H1 (cell line): ENCODE results near the gene ZNF277. TPM values are rescaled to one million over a fixed set of nuclear protein-coding genes. Genes with fewer than 3 reads are reported as not detected.

ENCODE experiments used
- CTCF ChIA-PET: fragments of 300-600 bp; sonication (Branson Sonifier 250); formaldehyde crosslinking; loops from one replicate; lab custom pipeline; 2021; ENCODE audit not compliant: partially characterized antibody; lab: Charles Lee
- POLR2A ChIA-PET: fragments of 300-600 bp; sonication (Branson Sonifier 250); formaldehyde crosslinking; loops from one replicate; lab custom pipeline; 2021; ENCODE audit warnings: inconsistent platforms; ENCODE audit not compliant: partially characterized antibody; lab: Charles Lee
- DNase-seq, 2 experiments: peaks; one replicate each; pipeline versions ENCODE4 v3.0.0 to v3.0.0-alpha.2; 2010 to 2022; ENCODE audit warnings: low spot score in 2 of 2, low read depth in 1 of 2, mixed read lengths in 1 of 2
- FAIRE-seq: peaks from 2 replicates; lab custom pipeline; 2011; peaks lifted over from hg19 to GRCh38; lab: Jason Lieb, UNC
- H2AFZ ChIP-seq: 2 replicates; pipeline ENCODE4 v1.8.1; 2012; ENCODE audit warnings: low read length, inconsistent platforms
- H2AK5ac ChIP-seq: 2 replicates; pipeline ENCODE4 v1.6.1; 2013; ENCODE audit warnings: low read depth, low read length
- H2BK120ac ChIP-seq: replicated peaks from 2 replicates; pipeline ENCODE3; 2013; ENCODE audit warnings: low read depth, low read length, inconsistent platforms
- H2BK12ac ChIP-seq: 2 replicates; pipeline ENCODE4 v1.6.1; 2013; ENCODE audit warnings: low read depth, low read length
- H2BK15ac ChIP-seq: 2 replicates; pipeline ENCODE4 v1.6.1; 2013; ENCODE audit warnings: low read length
- H2BK20ac ChIP-seq: 2 replicates; pipeline ENCODE4 v1.6.1; 2013; ENCODE audit warnings: low read length
- H2BK5ac ChIP-seq: 2 replicates; pipeline ENCODE4 v1.6.1; 2013; ENCODE audit warnings: low read depth, low read length
- H3K14ac ChIP-seq: 2 replicates; pipeline ENCODE4 v1.6.1; 2013; ENCODE audit warnings: inconsistent platforms; ENCODE audit not compliant: insufficient read length
- H3K18ac ChIP-seq: 2 replicates; pipeline ENCODE4 v1.6.1; 2013; ENCODE audit warnings: low read length; ENCODE audit errors: extremely low read depth
- H3K23ac ChIP-seq: 2 replicates; pipeline ENCODE4 v1.6.1; 2013; ENCODE audit warnings: inconsistent platforms; ENCODE audit not compliant: insufficient read length
- H3K23me2 ChIP-seq: 2 replicates; pipeline ENCODE4 v1.6.1; 2013; ENCODE audit warnings: low read depth, low read length
- H3K27ac ChIP-seq: 2 replicates; pipeline ENCODE4 v1.6.1; 2011; ENCODE audit warnings: low read depth, low read length, inconsistent platforms
- H3K27me3 ChIP-seq, 4 experiments: replicated peaks in 1 of 4; 1 replicate in 1 of 4; 2 replicates in 3 of 4; pipeline versions ENCODE4 v1.6.1 to v1.8.1; 2011 to 2013; ENCODE audit warnings: low read length in 3 of 4, mild to moderate bottlenecking in 3 of 4, inconsistent platforms in 2 of 4, mixed read lengths in 2 of 4, moderate library complexity in 1 of 4; ENCODE audit not compliant: control insufficient read depth in 3 of 4, insufficient read depth in 3 of 4; ENCODE audit errors: extremely low read depth in 1 of 4
- H3K36me3 ChIP-seq, 4 experiments: 2 replicates each; pipeline versions ENCODE4 v1.6.1 to v1.8.1; 2011 to 2013; ENCODE audit warnings: mild to moderate bottlenecking in 4 of 4, low read length in 3 of 4, moderate library complexity in 2 of 4, control low read depth in 1 of 4, inconsistent platforms in 1 of 4; ENCODE audit not compliant: insufficient read depth in 4 of 4, control insufficient read depth in 2 of 4
- H3K4ac ChIP-seq: replicated peaks from 2 replicates; pipeline ENCODE3; 2013; ENCODE audit warnings: low read length, low read depth, mixed read lengths, inconsistent platforms; ENCODE audit not compliant: insufficient read length
- H3K4me1 ChIP-seq, 4 experiments: replicated peaks in 1 of 4; 1 replicate in 1 of 4; 2 replicates in 3 of 4; pipeline versions ENCODE4 v1.6.1 to v1.8.1; 2011 to 2013; ENCODE audit warnings: low read length in 3 of 4, inconsistent platforms in 2 of 4, mixed read lengths in 1 of 4; ENCODE audit not compliant: insufficient read depth in 4 of 4, control insufficient read depth in 3 of 4
- H3K4me2 ChIP-seq, 2 experiments: 2 replicates each; pipeline versions ENCODE4 v1.6.1 to v1.8.1; 2011 to 2013; ENCODE audit warnings: low read depth in 2 of 2, low read length in 2 of 2, control low read depth in 1 of 2, inconsistent platforms in 1 of 2, mild to moderate bottlenecking in 1 of 2; ENCODE audit not compliant: insufficient read depth in 1 of 2
- H3K4me3 ChIP-seq, 4 experiments: fragments of 200-600, 300-600 bp in 1 of 4; sonication (generic), shearing (Covaris generic), sonication (Bioruptor Twin) in 1 of 4; 2 replicates each; pipeline versions ENCODE4 v1.5.1 to v1.8.1; 2011 to 2016; ENCODE audit warnings: low read length in 4 of 4, low read depth in 3 of 4, control low read depth in 2 of 4, inconsistent platforms in 2 of 4, mild to moderate bottlenecking in 2 of 4, mixed read lengths in 1 of 4, moderate library complexity in 1 of 4; ENCODE audit not compliant: insufficient read depth in 2 of 4; ENCODE audit errors: extremely low read depth in 1 of 4
- H3K56ac ChIP-seq: replicated peaks from 2 replicates; pipeline ENCODE3; 2013; ENCODE audit warnings: low read depth, mild to moderate bottlenecking, mixed read lengths, low read length, inconsistent platforms; ENCODE audit not compliant: insufficient read length
- H3K79me1 ChIP-seq: 2 replicates; pipeline ENCODE4 v1.6.1; 2013; ENCODE audit warnings: low read depth, low read length, control low read depth
- H3K79me2 ChIP-seq, 2 experiments: 2 replicates each; pipeline versions ENCODE4 v1.6.1 to v1.8.1; 2012 to 2013; ENCODE audit warnings: low read length in 2 of 2, mild to moderate bottlenecking in 2 of 2, inconsistent platforms in 1 of 2; ENCODE audit not compliant: insufficient read depth in 2 of 2, control insufficient read depth in 1 of 2
- H3K9ac ChIP-seq, 4 experiments: replicated peaks in 1 of 4; 1 replicate in 1 of 4; 2 replicates in 3 of 4; pipeline versions ENCODE4 v1.6.1 to v1.8.1; 2011 to 2013; ENCODE audit warnings: low read depth in 3 of 4, low read length in 3 of 4, control low read depth in 2 of 4, mild to moderate bottlenecking in 2 of 4, moderate library complexity in 2 of 4, inconsistent platforms in 1 of 4; ENCODE audit errors: extremely low read depth in 1 of 4
- H3K9me3 ChIP-seq, 2 experiments: 2 replicates each; pipeline versions ENCODE4 v1.6.1 to v1.8.1; 2012 to 2013; ENCODE audit warnings: mild to moderate bottlenecking in 2 of 2, moderate library complexity in 2 of 2, control low read depth in 1 of 2, inconsistent platforms in 1 of 2, low read depth in 1 of 2, low read length in 1 of 2, mixed read lengths in 1 of 2; ENCODE audit not compliant: insufficient read depth in 2 of 2
- H4K20me1 ChIP-seq, 2 experiments: replicated peaks in 1 of 2; 2 replicates each; pipeline versions ENCODE3 to v1.8.1; 2011 to 2013; ENCODE audit warnings: inconsistent platforms in 2 of 2, low read length in 2 of 2, mild to moderate bottlenecking in 1 of 2; ENCODE audit not compliant: insufficient read depth in 2 of 2, control insufficient read depth in 1 of 2
- H4K5ac ChIP-seq: 2 replicates; pipeline ENCODE4 v1.6.1; 2013; ENCODE audit warnings: low read length, low read depth, mixed read lengths, inconsistent platforms; ENCODE audit not compliant: insufficient read length
- H4K8ac ChIP-seq: 2 replicates; pipeline ENCODE4 v1.8.0; 2013; ENCODE audit warnings: mild to moderate bottlenecking, moderate library complexity, low read length, inconsistent platforms; ENCODE audit not compliant: insufficient read depth; ENCODE audit errors: extremely low read depth
- H4K91ac ChIP-seq: replicated peaks from 2 replicates; pipeline ENCODE3; 2013; ENCODE audit warnings: low read length, mixed read lengths, inconsistent platforms; ENCODE audit not compliant: insufficient read length
- BRCA1 ChIP-seq: IDR thresholded peaks from 2 replicates; pipeline ENCODE4 v1.6.1; 2012; ENCODE audit warnings: low read depth, low read length, improper control_type of control experiment
- CEBPB ChIP-seq: IDR thresholded peaks from 2 replicates; pipeline ENCODE4 v1.6.1; 2012; ENCODE audit warnings: low read depth, low read length
- CHD1 ChIP-seq: IDR thresholded peaks from 2 replicates; pipeline ENCODE4 v1.6.1; 2012; ENCODE audit warnings: low read depth, low read length, improper control_type of control experiment
- CREB1 ChIP-seq: IDR thresholded peaks from 2 replicates; pipeline ENCODE4 v1.6.1; 2012; ENCODE audit warnings: inconsistent platforms
- POLR2A ChIP-seq, 2 experiments: IDR thresholded peaks; 1 replicate in 1 of 2; 2 replicates in 1 of 2; pipeline ENCODE4 v1.6.1; 2011; ENCODE audit warnings: low read depth in 2 of 2, low read length in 2 of 2, mild to moderate bottlenecking in 2 of 2; ENCODE audit errors: control extremely low read depth in 1 of 2
- POU5F1 ChIP-seq: IDR thresholded peaks from 2 replicates; pipeline ENCODE4 v1.6.1; 2011; ENCODE audit warnings: low read depth, mild to moderate bottlenecking, low read length, moderate library complexity
- WGBS, 2 experiments: shearing (Covaris generic) in 1 of 2; methylation state at CpG; one replicate each; pipeline versions ENCODE4 v1.1.6 to v1.1.7; 2013 to 2015; ENCODE audit warnings: low lambda C conversion rate in 2 of 2, mixed read lengths in 2 of 2, inconsistent platforms in 1 of 2, low coverage in 1 of 2, missing lambda C conversion rate in 1 of 2; ENCODE audit not compliant: insufficient replicate concordance in 2 of 2, insufficient coverage in 1 of 2, insufficient read length in 1 of 2; ENCODE audit errors: extremely low coverage in 1 of 2, missing lambda C conversion rate in 1 of 2; 5-methylcytosine and 5-hydroxymethylcytosine counted together
- polyA plus RNA-seq, 7 experiments: library from polyadenylated mRNA; depleted of rRNA in 3 of 7; stranded (reverse) in 5 of 7; unstranded in 2 of 7; fragments of >200 nt in 5 of 7; fragments of 200-250 nt in 2 of 7; gene quantifications; 1 replicate in 5 of 7; 2 replicates in 1 of 7; 4 replicates in 1 of 7; pipeline versions ENCODE4 v1.2.1 to v1.2.3, GENCODE V29; 2011 to 2013; ENCODE audit warnings: missing spikeins in 2 of 7, mixed read lengths in 2 of 7
- total RNA-seq: library from RNA; stranded (reverse); fragmentation: NEBNext Ultra II Directional; extraction: Animal tissue kit (Norgen Biotek cat#: 25700); gene quantifications from 2 replicates; pipeline ENCODE4 v1.2.1, GENCODE V29; 2021

ZNF277 gene
- total and polyA plus RNA-seq, 2 of the 8 experiments (the other 6 are each of a cell fraction or from before 2014, with no cell fraction given): 5.1 to 21.7 TPM

DNA sequence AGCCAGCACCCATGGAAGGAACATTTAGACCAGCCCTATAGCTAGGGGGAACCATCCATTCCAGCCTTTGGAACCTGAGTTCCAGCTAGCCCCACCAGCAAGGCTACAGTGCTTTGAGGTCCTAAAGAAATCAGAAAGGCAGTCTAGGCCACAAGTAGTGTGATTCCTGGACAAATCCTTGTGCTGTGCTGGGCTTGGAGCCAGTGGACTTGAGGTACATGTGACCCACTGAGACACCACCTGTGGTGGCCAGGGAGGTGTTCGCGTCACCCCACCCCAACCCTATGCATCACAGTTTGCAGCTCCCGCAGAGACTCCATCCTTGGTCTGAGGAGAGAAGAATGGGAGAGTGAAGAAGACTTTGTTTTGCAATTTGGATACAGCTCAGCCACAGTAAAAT is 31.8 kb downstream of the ZNF277 start:
- Histone ChIP-seq H2AK5ac (0 out of 2 replicates have a peak overlapping the region, but pooled peaks have one; percentile 40), H4K20me1 (peaks cover 0 to 5% of the 10 kb centered on the region in 2 experiments), H4K91ac (no peak overlapping the region), H3K9me3 (no peaks in the 10 kb centered on the region), H2BK5ac (no peak overlapping the region), H3K79me1 (no peaks in the 10 kb centered on the region; the same call in 1 of the 2 replicates), H4K8ac (no peak overlapping the region), H3K36me3 (no peaks in the 10 kb centered on the region), H3K27ac (no peak overlapping the region), H3K23ac (no peak overlapping the region), H2BK12ac (peak overlapping the region; percentile 12; the same call in 1 of the 2 replicates), H2BK15ac (0 out of 2 replicates have a peak overlapping the region, but pooled peaks have one; percentile 5), H3K4me1 (no peaks in the 10 kb centered on the region; a peak in 1 of 7 replicates), H3K18ac (no peak overlapping the region), H3K79me2 (peaks cover 0 to 11% of the 10 kb centered on the region in 2 experiments; a peak in 1 of 4 replicates), H2AFZ (no peak overlapping the region), H3K56ac (no peak overlapping the region), H3K14ac (no peak overlapping the region), H3K23me2 (no peaks in the 10 kb centered on the region), H3K4ac (no peak overlapping the region), H2BK20ac (no peak overlapping the region), H4K5ac (no peak overlapping the region), H3K27me3 (no peaks in the 10 kb centered on the region), H2BK120ac (no peak overlapping the region), H3K4me3 (no peak overlapping the region), H3K4me2 (no peak overlapping the region), H3K9ac (no peak overlapping the region)
- 100% methylated on average over 3 of the region's 3 CpGs; no CpG with 5 or more reads in 1 of the 2 experiments for WGBS, 2 experiments
- DNase-seq (no peak), FAIRE-seq (no peak)
- TF ChIP-seq CREB1 (no peak), POLR2A (IDR thresholded peaks at IDR 0.05; ENCODE audit: control extremely low read depth in 1 of 2, low read depth in 2 of 2, low read length in 2 of 2) (no peak), POU5F1 (no peak), CHD1 (no peak), BRCA1 (no peak), CEBPB (no peak)
- CTCF ChIA-PET: interaction anchor here (1.0 to 1.3 kb wide), 3 partner anchors 12 to 61 kb away, joined by 3 to 4 read pairs (median 4); no protein-coding TSS in a partner anchor
- POLR2A ChIA-PET: interaction anchor here (1.4 kb wide), 1 partner anchor 10 kb away, joined by 4 read pairs; no protein-coding TSS in a partner anchor
